Right atrium auricular region (tissue), 2 donors: ENCODE measurements around the gene FMN2. TPM values are rescaled to one million over a fixed set of nuclear protein-coding genes. Genes with fewer than 3 reads are reported as not detected.

Experiments used
- DNase-seq: peaks from one replicate; pipeline ENCODE4 v3.0.0-alpha.2; 2019; ENCODE audit warnings: low spot score
- H3K27ac ChIP-seq, 2 donors: fragments of 200-600 bp; sonication (generic); 1 replicate in 1 of 2; 2 replicates in 1 of 2; pipeline ENCODE4 v1.5.1; 2016 to 2019
- H3K27me3 ChIP-seq, 2 donors: fragments of 200-600 bp; sonication (generic); one replicate each; pipeline versions ENCODE4 v1.5.1 to v1.6.0; 2017 to 2019
- H3K36me3 ChIP-seq: fragments of 200-600 bp; sonication (generic); one replicate; pipeline ENCODE4 v1.5.1; 2016
- H3K4me1 ChIP-seq, 2 donors: fragments of 200-600 bp; sonication (generic); one replicate each; pipeline versions ENCODE4 v1.5.1 to v1.6.0; 2017 to 2019
- H3K4me3 ChIP-seq, 2 donors: fragments of 200-600 bp; sonication (generic); 1 replicate in 1 of 2; 2 replicates in 1 of 2; pipeline ENCODE4 v1.5.1; 2017 to 2019; ENCODE audit warnings: mild to moderate bottlenecking in 1 of 2, moderate library complexity in 1 of 2
- H3K9me3 ChIP-seq, 2 donors: fragments of 200-600 bp; sonication (generic); one replicate each; pipeline ENCODE4 v1.5.1; 2019
- CTCF ChIP-seq, 2 donors: fragments of 200-600 bp; sonication (generic); IDR thresholded peaks; one replicate each; pipeline ENCODE4 v1.5.1; 2019; ENCODE audit warnings: antibody characterized with exemption in 2 of 2
- total RNA-seq, 2 donors: library from RNA; depleted of rRNA; stranded (reverse); fragments of >200 nt; gene quantifications; one replicate each; pipeline ENCODE4 v1.1.0, GENCODE V29; 2016

FMN2 gene
- total RNA-seq, 2 donors from 2014 or later, result 0.15 TPM; not detected in 1

- Histone ChIP-seq H3K4me3 (no peak overlapping the region), H3K27me3 (no peaks in the 10 kb centered on the region), H3K27ac (no peak overlapping the region), H3K4me1 (no peaks in the 10 kb centered on the region), H3K36me3 (no peaks in the 10 kb centered on the region), H3K9me3 (peaks cover 0 to 7% of the 10 kb centered on the region in 2 donors)
- no peak for TF ChIP-seq CTCF (IDR thresholded peaks at IDR 0.05)
- DNase-seq, result no peak
These were observed 186.4 kb downstream of the FMN2 start for GRCh38 chr1:240278082-240278481.

- TF ChIP-seq CTCF (IDR thresholded peaks at IDR 0.05), result no peak
- H3K9me3 ChIP-seq, result peaks cover 0 to 4% of the 10 kb centered on the region in 2 donors
- no peaks in the 10 kb centered on the region for H3K4me1 ChIP-seq
- H3K4me3 ChIP-seq, result no peak overlapping the region
- no peak for DNase-seq
- H3K36me3 ChIP-seq, result no peaks in the 10 kb centered on the region
- no peak overlapping the region for H3K27ac ChIP-seq
- H3K27me3 ChIP-seq, result no peaks in the 10 kb centered on the region
These were observed 189.1 kb downstream of the FMN2 start for GRCh38 chr1:240280560-240281322.

GRCh38 chr1:240282061-240282830, 190.6 kb downstream of the FMN2 start:
- TF ChIP-seq CTCF (IDR thresholded peaks at IDR 0.05), result no peak
- H3K4me3 ChIP-seq, result no peak overlapping the region
- no peaks in the 10 kb centered on the region for H3K4me1 ChIP-seq

GRCh38 chr1:240284656-240285414, 193.2 kb downstream of the FMN2 start:
- DNase-seq, result no peak
- Histone ChIP-seq H3K9me3 (no peaks in the 10 kb centered on the region), H3K27me3 (no peaks in the 10 kb centered on the region), H3K4me3 (no peak overlapping the region), H3K4me1 (no peaks in the 10 kb centered on the region), H3K36me3 (no peaks in the 10 kb centered on the region), H3K27ac (no peak overlapping the region)
- no peak for TF ChIP-seq CTCF (IDR thresholded peaks at IDR 0.05)

More at GRCh38 chr1:240282061-240282830, 190.6 kb downstream of the FMN2 start:
- Histone ChIP-seq H3K9me3 (no peaks in the 10 kb centered on the region), H3K27me3 (no peaks in the 10 kb centered on the region), H3K36me3 (no peaks in the 10 kb centered on the region), H3K27ac (no peak overlapping the region)
- no peak for DNase-seq

- H3K9me3 ChIP-seq, result no peaks in the 10 kb centered on the region
- no peaks in the 10 kb centered on the region for H3K36me3 ChIP-seq
- H3K4me1 ChIP-seq, result no peaks in the 10 kb centered on the region
- no peak for DNase-seq
- no peaks in the 10 kb centered on the region for H3K27me3 ChIP-seq
- H3K27ac ChIP-seq, result no peak overlapping the region
- TF ChIP-seq CTCF (IDR thresholded peaks at IDR 0.05), result no peak
- no peak overlapping the region for H3K4me3 ChIP-seq
These were observed 193.9 kb downstream of the FMN2 start for GRCh38 chr1:240285540-240285939.
